ENCODE results near the gene ABCA2. TPM values are rescaled to one million over a fixed set of nuclear protein-coding genes. Genes with fewer than 3 reads are reported as not detected.
"Not testable (repeated sequence)": the region's sequence is repeated elsewhere in the genome, so short reads cannot be mapped to it uniquely, and the experiment has no call there.

Gene ABCA2
- total and polyA plus RNA-seq, 2 donors = 11.1 to 30.8 TPM

DNA sequence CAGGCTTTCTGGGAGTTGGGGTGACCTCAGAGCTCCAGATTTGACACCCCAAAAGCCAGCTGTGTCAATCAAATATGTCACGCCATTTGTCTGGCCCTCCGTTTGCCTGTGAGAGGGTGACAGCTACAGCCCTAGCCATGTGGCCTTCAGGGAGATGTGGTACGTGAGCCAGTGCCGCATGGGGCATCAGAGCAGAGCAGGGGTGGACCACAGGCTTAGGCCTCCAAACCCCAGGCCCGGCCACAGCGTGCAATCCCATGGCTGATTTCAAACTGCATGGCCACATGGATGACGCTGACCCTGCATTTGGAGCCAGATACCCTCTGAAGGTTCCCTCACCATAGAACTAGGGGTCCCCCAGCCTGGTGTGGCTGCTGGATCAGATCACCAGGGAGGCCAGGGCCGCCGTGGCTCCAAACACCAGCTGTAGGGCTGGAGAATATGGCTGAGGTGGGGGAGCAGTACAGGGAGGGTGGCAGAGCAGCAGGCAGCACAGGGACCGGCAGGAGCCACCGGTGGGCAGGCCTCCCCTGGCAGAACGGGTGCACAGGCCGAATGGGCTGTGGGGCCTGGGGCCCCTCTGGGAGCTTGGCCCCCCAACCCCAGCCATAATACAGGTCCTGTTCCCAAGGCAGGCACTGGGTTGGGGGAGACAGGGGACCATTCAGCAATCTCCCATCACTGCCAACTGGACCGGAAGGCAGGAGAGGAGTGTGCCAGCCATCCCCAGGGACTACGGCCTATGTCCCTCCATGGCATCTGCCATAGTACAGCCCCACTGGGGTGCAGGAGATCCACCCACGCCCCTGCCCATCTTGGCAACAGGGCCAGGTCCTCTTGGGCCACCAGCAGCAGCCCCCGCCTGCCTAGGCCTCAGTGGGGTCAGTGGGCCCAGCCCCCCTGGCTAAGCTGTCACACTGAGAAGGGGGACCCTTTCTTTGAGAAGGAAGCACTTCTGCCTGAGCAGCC, 40.8 kb upstream of the ABCA2 start:
- WGBS = 87% methylated on average over 17 of the region's 17 CpGs

DNA sequence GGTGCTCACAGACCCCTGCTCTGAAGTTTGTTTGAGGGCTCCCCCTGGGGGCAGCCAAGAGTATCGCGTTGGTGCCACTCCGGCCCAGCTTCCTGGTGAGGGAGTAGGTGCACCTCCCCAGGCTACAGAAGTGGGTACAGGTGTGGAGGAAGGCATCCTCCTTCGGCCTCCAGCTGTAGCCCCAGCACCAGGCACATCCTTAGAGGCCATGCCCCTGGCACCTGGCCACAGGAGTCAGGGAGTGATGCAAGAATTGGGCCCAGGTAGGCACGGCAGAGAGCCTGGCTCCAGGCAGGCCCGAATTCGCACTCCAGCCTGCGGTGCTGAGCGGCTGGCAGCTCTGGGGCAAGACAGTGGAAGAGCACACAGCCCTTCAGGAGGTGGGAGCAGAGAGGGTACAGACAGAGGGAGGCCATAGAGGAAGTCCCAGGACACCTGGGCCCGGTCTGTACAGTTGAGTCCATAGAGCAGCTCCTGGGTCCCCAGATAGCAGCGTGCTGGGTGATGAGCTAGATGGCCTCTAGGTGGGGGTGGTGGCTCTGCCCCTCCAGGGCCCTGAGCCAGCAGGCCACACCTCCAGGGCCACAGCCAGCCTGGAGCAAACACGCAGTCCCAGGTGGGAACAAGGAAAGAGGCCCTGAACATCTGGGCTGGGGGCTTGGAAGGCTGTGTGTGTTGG, 40.0 kb upstream of the ABCA2 start:
- H3K4me1 ChIP-seq (ENCODE audit: insufficient read depth) = no peaks in the 10 kb centered on the region
- H3K36me3 ChIP-seq (ENCODE audit: insufficient read depth) = no peaks in the 10 kb centered on the region
- 57% methylated on average over 12 of the region's 12 CpGs for WGBS
- no peak overlapping the region for H3K27ac ChIP-seq (ENCODE audit: low read depth)
- DNase-seq (ENCODE audit: extremely low spot score) = no peak
- no peak overlapping the region for H3K4me3 ChIP-seq (ENCODE audit: low read depth, low read length)

More for the DNA sequence above, 40.8 kb upstream of the ABCA2 start:
- H3K4me1 ChIP-seq (ENCODE audit: insufficient read depth) = no peaks in the 10 kb centered on the region
- H3K4me3 ChIP-seq (ENCODE audit: low read depth, low read length) = no peak overlapping the region
- H3K27ac ChIP-seq (ENCODE audit: low read depth) = no peak overlapping the region
- DNase-seq (ENCODE audit: extremely low spot score) = no peak
- H3K36me3 ChIP-seq (ENCODE audit: insufficient read depth) = no peaks in the 10 kb centered on the region

DNA sequence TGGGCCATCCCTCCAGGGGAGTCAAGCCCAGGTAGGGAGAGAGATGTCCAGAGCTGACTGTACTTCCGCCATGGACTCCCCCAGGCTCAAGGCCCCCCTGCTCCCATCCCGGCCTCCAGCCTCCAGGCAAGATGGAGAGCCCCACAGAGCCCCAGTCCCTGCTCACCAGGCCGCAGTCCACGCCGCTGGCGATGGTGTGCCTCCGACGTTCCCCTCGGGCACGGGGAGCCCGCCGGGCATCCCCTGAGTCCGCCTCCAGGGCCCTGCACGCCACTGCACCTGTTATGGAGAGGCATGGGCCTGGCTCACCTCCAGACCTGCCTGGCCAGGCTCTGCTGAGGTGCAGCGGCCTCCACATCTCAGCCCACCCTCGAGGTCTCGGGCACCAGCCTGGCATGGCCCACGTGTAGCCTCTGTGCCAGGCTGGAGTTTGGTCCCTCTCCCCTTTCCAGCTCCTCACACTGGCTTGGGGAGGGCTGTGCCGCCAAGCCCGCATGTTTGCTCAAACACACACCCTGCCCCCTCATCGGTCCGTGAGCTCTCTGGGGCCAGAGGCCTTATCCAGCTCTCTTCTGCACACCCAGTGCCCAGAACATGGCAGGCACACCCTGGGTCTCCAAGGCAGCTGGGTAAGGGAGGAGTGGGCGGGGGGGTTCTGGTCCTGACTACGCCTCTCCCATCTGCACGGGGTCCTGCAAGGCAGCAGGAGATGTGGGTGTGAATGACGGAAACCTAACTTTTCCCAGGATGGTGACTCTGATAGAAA, 38.2 kb upstream of the ABCA2 start:
- no peak for DNase-seq (ENCODE audit: extremely low spot score)
- no peaks in the 10 kb centered on the region for H3K4me1 ChIP-seq (ENCODE audit: insufficient read depth)
- no peak overlapping the region for H3K27ac ChIP-seq (ENCODE audit: low read depth)
- 94% methylated on average over 26 of the region's 26 CpGs for WGBS
- no peaks in the 10 kb centered on the region for H3K36me3 ChIP-seq (ENCODE audit: insufficient read depth)
- no peak overlapping the region for H3K4me3 ChIP-seq (ENCODE audit: low read depth, low read length)

GRCh38 chr9:137065336-137065967, 37.4 kb upstream of the ABCA2 start:
- H3K36me3 ChIP-seq (ENCODE audit: insufficient read depth) = no peaks in the 10 kb centered on the region
- no peak overlapping the region for H3K4me3 ChIP-seq (ENCODE audit: low read depth, low read length)
- no peak overlapping the region for H3K27ac ChIP-seq (ENCODE audit: low read depth)
- WGBS = 93% methylated on average over 23 of the region's 23 CpGs
- no peak for DNase-seq (ENCODE audit: extremely low spot score)
- no peaks in the 10 kb centered on the region for H3K4me1 ChIP-seq (ENCODE audit: insufficient read depth)

DNA sequence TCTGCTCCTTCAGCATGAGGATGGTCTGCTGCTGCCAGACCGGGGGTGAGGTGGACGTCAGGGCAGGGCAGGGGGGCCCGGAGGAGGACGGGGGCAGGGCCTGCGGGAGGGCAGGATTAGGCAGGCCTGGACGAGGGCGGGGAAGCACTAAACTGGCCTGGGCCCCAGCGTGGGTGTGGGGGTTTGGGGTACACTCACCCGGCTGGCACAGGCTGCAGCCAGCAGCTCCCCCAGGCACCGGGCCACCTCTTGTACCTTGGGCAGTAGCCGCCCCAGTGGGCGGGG, 36.8 kb upstream of the ABCA2 start:
- Histone ChIP-seq H3K27ac (ENCODE audit: low read depth) (no peak overlapping the region), H3K36me3 (ENCODE audit: insufficient read depth) (no peaks in the 10 kb centered on the region), H3K4me3 (ENCODE audit: low read depth, low read length) (no peak overlapping the region), H3K4me1 (ENCODE audit: insufficient read depth) (no peaks in the 10 kb centered on the region)
- DNase-seq (ENCODE audit: extremely low spot score) = no peak
- WGBS = 85% methylated on average over 12 of the region's 12 CpGs

DNA sequence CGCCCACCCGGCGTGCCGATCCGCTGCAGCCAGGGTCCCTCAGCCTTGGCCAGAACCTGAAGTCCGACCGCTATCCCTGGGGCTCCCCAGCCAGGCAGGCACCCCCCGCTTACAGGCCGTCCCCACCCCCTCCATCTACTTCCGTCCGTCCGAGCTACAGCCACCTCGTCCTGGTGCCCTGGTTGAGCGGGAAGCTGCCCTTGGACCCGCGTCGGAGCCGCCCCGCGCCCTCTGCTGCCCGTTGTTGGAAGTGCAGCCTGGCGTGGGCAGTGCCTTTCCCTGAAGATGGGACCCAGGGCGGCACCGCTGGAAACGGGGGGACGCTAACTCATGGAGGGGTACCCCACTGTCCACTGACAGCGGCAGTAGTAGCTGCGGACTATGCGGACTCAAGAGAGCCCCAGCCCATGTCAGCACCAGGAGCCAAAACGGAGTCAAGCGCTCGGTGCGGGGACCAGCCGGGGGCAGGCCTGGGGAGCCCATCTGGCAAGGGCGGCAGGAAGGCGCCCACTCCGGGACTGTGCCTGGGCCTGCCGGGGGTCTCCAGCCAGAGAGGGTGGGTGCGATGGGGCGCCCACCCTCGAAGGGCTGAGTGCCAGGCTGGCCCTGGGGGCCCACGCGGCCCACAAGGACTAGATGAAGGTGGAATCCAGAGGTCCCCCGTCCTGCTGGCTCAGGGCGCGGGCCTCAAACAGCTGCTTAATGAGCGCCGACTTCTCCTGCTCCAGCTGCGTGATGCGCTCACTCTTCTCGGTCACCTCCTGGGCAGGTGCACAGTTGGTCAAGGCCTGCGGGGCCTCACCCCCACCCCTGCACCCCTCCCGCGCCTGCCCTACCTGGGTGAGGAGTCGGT, 36.2 kb upstream of the ABCA2 start:
- Histone ChIP-seq H3K36me3 (ENCODE audit: insufficient read depth) (no peaks in the 10 kb centered on the region), H3K4me3 (ENCODE audit: low read depth, low read length) (no peak overlapping the region), H3K27ac (ENCODE audit: low read depth) (no peak overlapping the region), H3K4me1 (ENCODE audit: insufficient read depth) (no peaks in the 10 kb centered on the region)
- no peak for DNase-seq (ENCODE audit: extremely low spot score)
- 50% methylated on average over 55 of the region's 55 CpGs for whole genome bisulfite sequencing

GRCh38 chr9:137063311-137064026, 35.4 kb upstream of the ABCA2 start:
- Histone ChIP-seq H3K4me3 (ENCODE audit: low read depth, low read length) (no peak overlapping the region), H3K27ac (ENCODE audit: low read depth) (no peak overlapping the region)
- 84% methylated on average over 26 of the region's 26 CpGs for whole genome bisulfite sequencing

DNA sequence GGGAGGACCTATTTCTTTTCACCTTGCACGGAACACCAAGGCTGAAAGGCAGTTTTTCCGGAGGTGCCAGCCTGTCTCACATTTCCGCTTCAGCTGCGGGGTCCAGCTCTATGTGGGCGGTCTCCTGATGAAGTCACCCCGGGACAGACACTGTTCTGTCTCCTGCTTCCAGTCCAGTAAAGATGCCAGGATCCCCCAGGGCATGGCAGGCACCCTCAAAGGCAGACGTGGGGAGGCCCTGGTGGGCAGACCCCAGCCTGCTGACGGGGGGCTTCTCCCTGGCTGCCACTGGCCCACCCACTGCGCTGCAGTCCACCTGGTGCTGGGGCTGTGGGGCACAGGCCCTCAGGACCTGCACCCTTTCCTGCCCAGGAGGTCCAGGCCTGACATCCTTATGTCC, 34.8 kb upstream of the ABCA2 start:
- DNase-seq (ENCODE audit: extremely low spot score); H3K27ac ChIP-seq (ENCODE audit: low read depth); H3K4me3 ChIP-seq (ENCODE audit: low read depth, low read length); H3K36me3 ChIP-seq (ENCODE audit: insufficient read depth); H3K4me1 ChIP-seq (ENCODE audit: insufficient read depth): not testable (repeated sequence)
- 90% methylated on average over 7 of the region's 9 CpGs for WGBS

More at GRCh38 chr9:137063311-137064026, 35.4 kb upstream of the ABCA2 start:
- no peak for DNase-seq (ENCODE audit: extremely low spot score)
- H3K4me1 ChIP-seq (ENCODE audit: insufficient read depth) = no peaks in the 10 kb centered on the region
- H3K36me3 ChIP-seq (ENCODE audit: insufficient read depth) = no peaks in the 10 kb centered on the region

DNA sequence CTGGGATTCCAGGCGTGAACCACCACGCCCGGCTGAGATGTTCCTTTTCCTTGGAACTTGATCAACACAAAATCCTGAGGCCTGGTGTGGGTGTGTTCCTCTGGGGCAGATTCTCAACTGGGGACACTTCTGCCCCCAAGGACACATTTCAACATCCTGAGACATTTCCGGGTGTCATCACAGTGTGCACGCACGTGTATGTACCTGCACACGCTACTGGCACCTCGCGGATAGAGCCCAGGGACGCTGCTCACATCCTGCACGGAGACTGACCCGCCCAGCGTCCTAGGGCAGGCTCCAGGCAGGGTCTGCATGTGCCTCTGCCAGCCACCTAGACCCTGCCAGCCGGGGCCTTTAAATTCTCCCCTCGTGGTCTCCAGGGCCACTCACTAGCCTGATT, 34.3 kb upstream of the ABCA2 start:
- 89% methylated on average over 15 of the region's 15 CpGs for WGBS
- H3K36me3 ChIP-seq (ENCODE audit: insufficient read depth) = no peaks in the 10 kb centered on the region
- no peak overlapping the region for H3K27ac ChIP-seq (ENCODE audit: low read depth)
- no peak overlapping the region for H3K4me3 ChIP-seq (ENCODE audit: low read depth, low read length)
- DNase-seq (ENCODE audit: extremely low spot score) = no peak
- no peaks in the 10 kb centered on the region for H3K4me1 ChIP-seq (ENCODE audit: insufficient read depth)

DNA sequence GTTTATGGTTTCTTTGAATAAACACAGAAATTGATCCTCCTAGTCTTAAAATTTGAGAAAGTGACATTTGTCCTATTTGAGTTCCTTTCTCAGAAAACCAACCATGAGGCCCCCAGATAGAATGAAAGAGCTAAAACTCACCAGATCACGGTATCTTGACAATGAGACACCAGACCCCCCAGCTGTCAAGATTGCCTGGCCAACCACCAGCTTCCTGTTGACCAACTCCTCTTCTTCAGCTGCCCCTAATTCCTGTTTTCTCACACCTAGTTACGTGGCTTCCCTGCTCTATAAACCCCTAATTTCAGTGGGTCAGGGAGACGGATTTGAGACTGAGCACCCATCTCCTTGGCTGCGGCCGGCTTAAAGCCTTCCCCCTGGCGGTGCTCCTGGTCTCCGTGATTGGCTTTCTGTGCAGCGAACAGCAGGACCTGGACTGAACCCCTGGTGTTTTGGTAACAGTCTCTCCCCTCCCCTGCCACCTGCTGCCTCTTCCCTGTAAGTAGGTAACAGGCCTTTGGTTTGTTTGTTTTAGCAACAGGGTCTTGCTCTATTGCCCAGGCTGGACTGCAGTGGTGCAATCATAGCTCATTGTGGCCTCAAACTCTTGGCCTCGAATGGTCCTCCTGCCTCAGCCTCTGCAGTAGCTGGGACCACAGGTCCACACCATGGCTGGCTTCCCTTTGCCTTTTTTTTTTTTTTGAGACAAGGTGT, 30.6 kb upstream of the ABCA2 start:
- H3K36me3 ChIP-seq (ENCODE audit: insufficient read depth) = no peaks in the 10 kb centered on the region
- DNase-seq (ENCODE audit: extremely low spot score) = no peak
- 91% methylated on average over 9 of the region's 9 CpGs for WGBS

DNA sequence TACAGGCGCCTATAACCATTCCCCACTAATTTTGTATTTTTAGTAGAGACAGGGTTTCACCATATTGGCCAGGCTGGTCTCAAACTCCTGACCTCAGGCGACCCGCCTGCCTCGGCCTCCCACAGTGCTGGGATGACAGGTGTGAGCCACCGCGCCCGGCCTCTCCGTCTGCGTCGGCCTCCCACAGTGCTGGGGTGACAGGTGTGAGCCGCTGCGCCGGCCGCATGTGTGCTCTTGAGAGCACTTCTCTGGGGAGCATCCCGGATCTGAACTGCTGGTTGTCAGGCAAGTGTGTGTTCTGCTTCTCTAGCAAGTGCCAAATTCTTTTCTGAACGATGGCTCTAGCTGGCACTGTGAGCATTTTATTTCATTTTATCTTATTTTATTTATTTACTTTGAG, 29.5 kb upstream of the ABCA2 start:
- DNase-seq (ENCODE audit: extremely low spot score) = no peak
- H3K4me1 ChIP-seq (ENCODE audit: insufficient read depth) = no peaks in the 10 kb centered on the region
- H3K36me3 ChIP-seq (ENCODE audit: insufficient read depth) = no peaks in the 10 kb centered on the region
- H3K27ac ChIP-seq (ENCODE audit: low read depth) = no peak overlapping the region
- WGBS = 65% methylated on average over 16 of the region's 16 CpGs
- H3K4me3 ChIP-seq (ENCODE audit: low read depth, low read length) = no peak overlapping the region

More for the DNA sequence above, 30.6 kb upstream of the ABCA2 start:
- Histone ChIP-seq H3K4me1 (ENCODE audit: insufficient read depth) (no peaks in the 10 kb centered on the region), H3K4me3 (ENCODE audit: low read depth, low read length) (no peak overlapping the region), H3K27ac (ENCODE audit: low read depth) (no peak overlapping the region)

Measured in urinary bladder (tissue), 4 donors.